Trophoblast cell (in vitro differentiated cells and primary cell): ENCODE data around the gene EMC1.

Experiments
- DNase-seq, 2 donors: peaks; one replicate each; pipeline ENCODE4 v3.0.0-alpha.2; 2016
- H2AFZ ChIP-seq: 2 replicates; pipeline ENCODE4 v1.6.1; 2013; ENCODE audit warnings: low read length, moderate library complexity, mild to moderate bottlenecking; ENCODE audit not compliant: insufficient read depth, poor library complexity
- H2AK5ac ChIP-seq: 2 replicates; pipeline ENCODE4 v1.6.1; 2013; ENCODE audit warnings: mild to moderate bottlenecking, low read length
- H2BK120ac ChIP-seq: 2 replicates; pipeline ENCODE4 v1.6.1; 2013; ENCODE audit warnings: low read length, mild to moderate bottlenecking, moderate library complexity; ENCODE audit not compliant: insufficient read depth, poor library complexity
- H2BK12ac ChIP-seq: 2 replicates; pipeline ENCODE4 v1.6.1; 2013; ENCODE audit warnings: mild to moderate bottlenecking, low read length, moderate library complexity
- H2BK5ac ChIP-seq: 2 replicates; pipeline ENCODE4 v1.6.1; 2013; ENCODE audit warnings: low read length, low read depth, moderate library complexity, mild to moderate bottlenecking; ENCODE audit not compliant: poor library complexity
- H3K14ac ChIP-seq: 2 replicates; pipeline ENCODE4 v1.6.1; 2013; ENCODE audit warnings: mild to moderate bottlenecking, low read length
- H3K18ac ChIP-seq: 2 replicates; pipeline ENCODE4 v1.6.1; 2013; ENCODE audit warnings: mild to moderate bottlenecking, low read length
- H3K23ac ChIP-seq: 2 replicates; pipeline ENCODE4 v1.6.1; 2013; ENCODE audit warnings: low read length
- H3K27ac ChIP-seq: 2 replicates; pipeline ENCODE4 v1.5.1; 2013; ENCODE audit warnings: low read depth, mild to moderate bottlenecking, inconsistent platforms, low read length, moderate library complexity
- H3K27me3 ChIP-seq: 2 replicates; pipeline ENCODE4 v1.6.1; 2013; ENCODE audit warnings: inconsistent platforms, mild to moderate bottlenecking, low read length, moderate library complexity; ENCODE audit not compliant: insufficient read depth
- H3K36me3 ChIP-seq, 2 experiments: 1 replicate in 1 of 2; 2 replicates in 1 of 2; pipeline ENCODE4 v1.6.1; 2013; ENCODE audit warnings: low read length in 2 of 2, mild to moderate bottlenecking in 2 of 2, moderate library complexity in 1 of 2; ENCODE audit not compliant: insufficient read depth in 2 of 2, control insufficient read depth in 1 of 2
- H3K4ac ChIP-seq: 2 replicates; pipeline ENCODE4 v1.6.1; 2013; ENCODE audit warnings: low read depth, mild to moderate bottlenecking, low read length, moderate library complexity
- H3K4me1 ChIP-seq, 2 experiments: 1 replicate in 1 of 2; 2 replicates in 1 of 2; pipeline ENCODE4 v1.6.1; 2013; ENCODE audit warnings: low read length in 2 of 2, mild to moderate bottlenecking in 2 of 2, moderate library complexity in 1 of 2; ENCODE audit not compliant: insufficient read depth in 2 of 2, control insufficient read depth in 1 of 2
- H3K4me2 ChIP-seq: 2 replicates; pipeline ENCODE4 v1.6.1; 2013; ENCODE audit warnings: inconsistent platforms, mild to moderate bottlenecking, low read length, moderate library complexity
- H3K4me3 ChIP-seq: 2 replicates; pipeline ENCODE4 v1.5.1; 2013; ENCODE audit warnings: mild to moderate bottlenecking, low read depth, low read length, inconsistent platforms
- H3K79me1 ChIP-seq: one replicate; pipeline ENCODE4 v1.6.1; 2013; ENCODE audit warnings: low read length
- H3K79me2 ChIP-seq: 2 replicates; pipeline ENCODE4 v1.6.1; 2013; ENCODE audit warnings: low read length, mild to moderate bottlenecking; ENCODE audit not compliant: control insufficient read depth, insufficient read depth, poor library complexity
- H3K9ac ChIP-seq: 2 replicates; pipeline ENCODE4 v1.6.1; 2013; ENCODE audit warnings: mild to moderate bottlenecking, low read length
- H3K9me3 ChIP-seq: 2 replicates; pipeline ENCODE4 v1.6.1; 2013; ENCODE audit warnings: low read depth, mild to moderate bottlenecking, control low read depth, inconsistent platforms, low read length; ENCODE audit not compliant: insufficient read depth
- H4K12ac ChIP-seq: 2 replicates; pipeline ENCODE4 v1.6.1; 2013; ENCODE audit warnings: low read depth, mild to moderate bottlenecking, low read length, moderate library complexity
- H4K8ac ChIP-seq: 2 replicates; pipeline ENCODE4 v1.6.1; 2013; ENCODE audit warnings: low read depth, mild to moderate bottlenecking, low read length, moderate library complexity
- H4K91ac ChIP-seq: one replicate; pipeline ENCODE4 v1.6.1; 2013; ENCODE audit warnings: low read depth, mild to moderate bottlenecking, low read length, moderate library complexity
- WGBS: extraction: QIAGEN DNeasy Blood & Tissue Kit; methylation state at CpG from one replicate; pipeline ENCODE4 v1.1.7; 2013; ENCODE audit warnings: missing lambda C conversion rate; ENCODE audit not compliant: insufficient read length, insufficient coverage; ENCODE audit errors: extremely low coverage; 5-methylcytosine and 5-hydroxymethylcytosine counted together

The EMC1 gene

GRCh38 chr1:19193004-19193403 lies 58.3 kb downstream of the EMC1 start:
- no peak overlapping the region for H4K91ac ChIP-seq
- H2AFZ ChIP-seq: no peak overlapping the region
- no peak overlapping the region for H2BK12ac ChIP-seq
- no peaks in the 10 kb centered on the region for H3K4me1 ChIP-seq
- H2BK5ac ChIP-seq: no peak overlapping the region
- no peak overlapping the region for H3K4me2 ChIP-seq
- no peaks in the 10 kb centered on the region for H3K9me3 ChIP-seq
- H3K9ac ChIP-seq: no peak overlapping the region
- H3K27me3 ChIP-seq: no peaks in the 10 kb centered on the region
- no peak overlapping the region for H2BK120ac ChIP-seq
- no peaks in the 10 kb centered on the region for H3K79me1 ChIP-seq
- H4K8ac ChIP-seq: no peak overlapping the region
- no peak overlapping the region for H3K14ac ChIP-seq
- no peak overlapping the region for H2AK5ac ChIP-seq
- H3K79me2 ChIP-seq: no peaks in the 10 kb centered on the region
- H3K36me3 ChIP-seq: peaks cover 20 to 49% of the 10 kb centered on the region in 2 experiments
- no peak overlapping the region for H3K4ac ChIP-seq
- H4K12ac ChIP-seq: no peak overlapping the region
- WGBS: no CpG with 5 or more reads among the region's 3 CpGs
- no peak overlapping the region for H3K18ac ChIP-seq
- H3K4me3 ChIP-seq: no peak overlapping the region
- H3K27ac ChIP-seq: no peak overlapping the region
- DNase-seq: peak; percentile 8 to 45
- no peak overlapping the region for H3K23ac ChIP-seq

GRCh38 chr1:19191811-19192210 lies 59.5 kb downstream of the EMC1 start:
- H3K36me3 ChIP-seq: peaks cover 23 to 46% of the 10 kb centered on the region in 2 experiments
- no peak overlapping the region for H2BK120ac ChIP-seq
- no peak overlapping the region for H3K4me3 ChIP-seq
- no peak overlapping the region for H3K4me2 ChIP-seq
- H3K27ac ChIP-seq: no peak overlapping the region
- no peak overlapping the region for H4K91ac ChIP-seq
- no peak overlapping the region for H2AFZ ChIP-seq
- H3K14ac ChIP-seq: no peak overlapping the region
- H3K9ac ChIP-seq: no peak overlapping the region
- no peak overlapping the region for H4K8ac ChIP-seq
- no peaks in the 10 kb centered on the region for H3K9me3 ChIP-seq
- H4K12ac ChIP-seq: no peak overlapping the region
- H3K79me1 ChIP-seq: no peaks in the 10 kb centered on the region
- no peak overlapping the region for H3K18ac ChIP-seq
- no peak overlapping the region for H2AK5ac ChIP-seq
- no peaks in the 10 kb centered on the region for H3K27me3 ChIP-seq
- no peak overlapping the region for H3K4ac ChIP-seq
- no peaks in the 10 kb centered on the region for H3K79me2 ChIP-seq
- H2BK5ac ChIP-seq: no peak overlapping the region
- no CpG with 5 or more reads among the region's 3 CpGs for WGBS
- DNase-seq: peak; percentile 42 to 94
- H3K4me1 ChIP-seq: no peaks in the 10 kb centered on the region
- H2BK12ac ChIP-seq: no peak overlapping the region
- H3K23ac ChIP-seq: no peak overlapping the region

GRCh38 chr1:19190468-19190867 lies 60.9 kb downstream of the EMC1 start:
- 100% methylated on average over 1 of the region's 4 CpGs for WGBS
- H3K18ac ChIP-seq: no peak overlapping the region
- H3K4me2 ChIP-seq: no peak overlapping the region
- H3K36me3 ChIP-seq: peaks cover 27 to 53% of the 10 kb centered on the region in 2 experiments
- no peaks in the 10 kb centered on the region for H3K79me2 ChIP-seq
- H3K27me3 ChIP-seq: no peaks in the 10 kb centered on the region
- no peak overlapping the region for H2BK120ac ChIP-seq
- H2BK12ac ChIP-seq: no peak overlapping the region
- H4K12ac ChIP-seq: no peak overlapping the region
- no peak overlapping the region for H3K9ac ChIP-seq
- no peak overlapping the region for H2AK5ac ChIP-seq
- H3K79me1 ChIP-seq: no peaks in the 10 kb centered on the region
- no peak overlapping the region for H3K23ac ChIP-seq
- no peak overlapping the region for H4K8ac ChIP-seq
- no peak overlapping the region for H3K4me3 ChIP-seq
- H3K9me3 ChIP-seq: no peaks in the 10 kb centered on the region
- H3K4me1 ChIP-seq: no peaks in the 10 kb centered on the region
- H3K27ac ChIP-seq: no peak overlapping the region
- no peak overlapping the region for H2AFZ ChIP-seq
- no peak overlapping the region for H4K91ac ChIP-seq
- H3K4ac ChIP-seq: no peak overlapping the region
- no peak for DNase-seq
- H3K14ac ChIP-seq: no peak overlapping the region
- H2BK5ac ChIP-seq: no peak overlapping the region

GRCh38 chr1:19189270-19189669 lies 62.1 kb downstream of the EMC1 start:
- Histone ChIP-seq H4K12ac (no peak overlapping the region), H3K4me3 (no peak overlapping the region), H2AK5ac (no peak overlapping the region), H3K9me3 (no peaks in the 10 kb centered on the region), H2BK12ac (no peak overlapping the region), H3K23ac (no peak overlapping the region), H3K79me1 (no peaks in the 10 kb centered on the region), H3K9ac (no peak overlapping the region), H3K36me3 (peaks cover 31 to 55% of the 10 kb centered on the region in 2 experiments), H2BK120ac (no peak overlapping the region), H3K4me2 (no peak overlapping the region), H3K14ac (no peak overlapping the region), H3K79me2 (no peaks in the 10 kb centered on the region), H3K27ac (no peak overlapping the region), H3K27me3 (no peaks in the 10 kb centered on the region), H4K8ac (no peak overlapping the region), H2BK5ac (no peak overlapping the region), H3K4me1 (no peaks in the 10 kb centered on the region), H3K4ac (no peak overlapping the region), H3K18ac (no peak overlapping the region), H4K91ac (no peak overlapping the region), H2AFZ (no peak overlapping the region)
- WGBS: no CpG with 5 or more reads among the region's 3 CpGs
- no peak for DNase-seq
